GM06990 (cell line): ENCODE measurements around the gene NUDT22.
"Not testable (repeated sequence)": the region's sequence is repeated elsewhere in the genome, so short reads cannot be mapped to it uniquely, and the experiment has no call there.

Experiments used
- DNase-seq: peaks from one replicate; pipeline ENCODE4 v3.0.0-alpha.2; 2011; ENCODE audit not compliant: insufficient read length; ENCODE audit errors: extremely low read depth
- H3K27me3 ChIP-seq: replicated peaks from 2 replicates; pipeline ENCODE4 v1.6.0; 2011; ENCODE audit warnings: low read length; ENCODE audit not compliant: control insufficient read depth, insufficient read depth
- H3K36me3 ChIP-seq: 2 replicates; pipeline ENCODE4 v1.5.1; 2011; ENCODE audit warnings: low read length; ENCODE audit not compliant: control insufficient read depth, insufficient read depth
- H3K4me3 ChIP-seq: replicated peaks from 2 replicates; pipeline ENCODE4 v1.5.1; 2011; ENCODE audit warnings: low read depth, mild to moderate bottlenecking, control low read depth, low read length
- CTCF ChIP-seq: IDR thresholded peaks from 2 replicates; pipeline ENCODE4 v1.5.1; 2011; ENCODE audit warnings: low read length, control low read depth, mild to moderate bottlenecking, inconsistent platforms; ENCODE audit not compliant: insufficient read depth, poor library complexity, severe bottlenecking

NUDT22 gene

GRCh38 chr11:64245401-64245796, 19.3 kb downstream of the NUDT22 start:
- TF ChIP-seq CTCF: no peak
- DNase-seq: no peak

GRCh38 chr11:64245797-64246620, 19.9 kb downstream of the NUDT22 start:
- DNase-seq: peak; percentile 60
- Histone ChIP-seq H3K27me3 (no peaks in the 10 kb centered on the region), H3K36me3 (peaks cover 13% of the 10 kb centered on the region), H3K4me3 (peak overlapping the region; percentile 93)
- TF ChIP-seq CTCF: no peak

More at GRCh38 chr11:64245401-64245796, 19.3 kb downstream of the NUDT22 start:
- Histone ChIP-seq H3K4me3 (peak overlapping the region; percentile 93), H3K27me3 (no peaks in the 10 kb centered on the region), H3K36me3 (peaks cover 13% of the 10 kb centered on the region)

GRCh38 chr11:64246621-64246870, 20.5 kb downstream of the NUDT22 start:
- H3K27me3 ChIP-seq, DNase-seq: not testable (repeated sequence)
- H3K4me3 ChIP-seq: peak overlapping the region; percentile 93
- peaks cover 13% of the 10 kb centered on the region for H3K36me3 ChIP-seq

- H3K27me3 ChIP-seq: no peaks in the 10 kb centered on the region
- H3K4me3 ChIP-seq: peak within 1 kb of the TSS; percentile 93
- DNase-seq: peak; percentile 83
- TF ChIP-seq CTCF: no peak
- peaks cover 13% of the 10 kb centered on the region for H3K36me3 ChIP-seq
Measured at GRCh38 chr11:64246871-64247728, 21.0 kb downstream of the NUDT22 start, which contains the start of gene PPP1R14B. Gene PPP1R14B, minus strand, starts transcription at chr11:64246943. Its CDS starts 270 bp downstream, at chr11:64246673.

GRCh38 chr11:64247729-64248531, 21.9 kb downstream of the NUDT22 start:
- DNase-seq: no peak
- peak overlapping the region; percentile 78 for H3K4me3 ChIP-seq

More at GRCh38 chr11:64247729-64248531, 21.9 kb downstream of the NUDT22 start:
- TF ChIP-seq CTCF: no peak
- Histone ChIP-seq H3K36me3 (peaks cover 13% of the 10 kb centered on the region), H3K27me3 (no peaks in the 10 kb centered on the region)
